ENCODE data around the gene CHMP4A.

The CHMP4A gene

DNA sequence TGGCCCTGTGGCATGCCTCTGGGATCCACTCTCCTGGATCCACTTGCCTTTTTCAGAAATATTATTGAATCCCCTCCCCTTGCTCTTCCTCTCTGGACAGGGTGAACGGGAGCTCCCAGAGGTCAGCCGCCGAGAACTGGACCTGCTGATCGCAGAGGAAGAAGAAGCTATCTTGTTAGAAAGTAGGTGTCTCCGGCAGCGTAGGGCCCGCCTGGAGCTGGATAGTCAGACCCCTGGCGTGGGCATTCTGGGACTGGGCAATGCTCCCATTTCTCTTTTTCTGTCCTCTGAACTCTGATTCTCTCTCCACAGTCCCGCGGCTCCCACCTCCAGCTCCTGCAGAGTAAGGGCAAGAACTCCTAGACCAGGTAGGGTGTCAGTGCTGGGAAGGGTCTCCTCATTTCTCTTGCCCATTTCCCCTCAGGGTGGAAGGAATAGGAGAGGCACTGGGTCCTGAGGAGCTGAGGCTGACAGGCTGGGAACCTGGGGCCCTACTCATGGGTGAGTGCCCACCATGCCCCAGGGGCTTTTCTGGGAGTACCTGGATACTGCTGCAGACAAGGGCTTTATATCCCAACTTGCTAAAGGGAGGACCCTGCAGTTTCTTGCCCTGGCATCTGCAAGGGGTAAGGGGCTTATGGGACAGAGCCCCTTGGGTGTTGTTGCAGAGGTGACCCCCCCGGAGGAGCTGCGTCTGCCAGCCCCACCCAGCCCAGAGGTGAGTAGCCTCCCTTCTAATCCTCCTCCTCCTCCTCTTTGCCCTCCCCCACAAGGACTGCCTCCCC, 36.1 kb downstream of the CHMP4A start:
- no peak for DNase-seq

DNA sequence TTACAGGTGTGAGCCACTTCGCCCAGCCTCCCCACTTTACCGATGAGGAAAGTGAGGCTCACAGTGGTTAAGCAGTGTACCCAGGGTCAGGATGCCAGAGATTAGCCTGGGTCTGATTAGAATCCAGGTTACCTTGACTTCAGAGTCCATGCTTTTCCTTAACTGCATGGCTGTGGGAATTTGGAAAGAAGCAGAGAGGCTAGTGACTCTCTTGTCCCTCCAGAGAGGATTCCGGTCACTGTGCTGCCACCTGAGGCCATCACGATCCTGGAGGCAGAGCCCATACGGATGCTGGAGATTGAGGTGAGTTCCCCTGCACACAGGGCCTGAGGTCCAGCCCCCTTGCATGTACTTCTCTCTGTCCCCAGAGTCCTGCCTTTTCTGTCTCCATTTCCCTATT, 36.7 kb downstream of the CHMP4A start:
- no peak for DNase-seq

DNA sequence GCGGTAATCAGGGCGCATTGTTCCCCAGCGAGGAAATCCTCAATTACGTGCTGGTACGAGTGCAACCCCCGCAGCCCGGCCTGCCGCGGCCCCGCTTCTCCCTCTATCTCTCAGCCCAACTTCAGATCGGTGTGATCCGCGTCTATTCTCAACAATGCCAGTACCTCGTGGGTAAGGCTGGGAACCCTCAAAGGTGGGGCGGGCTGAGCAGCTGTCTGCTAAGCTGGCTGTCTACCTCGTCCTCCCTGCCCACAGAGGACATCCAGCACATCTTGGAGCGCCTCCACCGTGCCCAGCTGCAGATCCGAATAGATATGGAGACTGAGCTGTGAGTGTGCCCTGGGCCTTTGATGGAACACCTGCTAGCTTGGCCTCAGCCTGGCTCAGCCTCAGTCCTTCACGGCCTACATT, 40.4 kb downstream of the CHMP4A start:
- DNase-seq: no peak

DNA sequence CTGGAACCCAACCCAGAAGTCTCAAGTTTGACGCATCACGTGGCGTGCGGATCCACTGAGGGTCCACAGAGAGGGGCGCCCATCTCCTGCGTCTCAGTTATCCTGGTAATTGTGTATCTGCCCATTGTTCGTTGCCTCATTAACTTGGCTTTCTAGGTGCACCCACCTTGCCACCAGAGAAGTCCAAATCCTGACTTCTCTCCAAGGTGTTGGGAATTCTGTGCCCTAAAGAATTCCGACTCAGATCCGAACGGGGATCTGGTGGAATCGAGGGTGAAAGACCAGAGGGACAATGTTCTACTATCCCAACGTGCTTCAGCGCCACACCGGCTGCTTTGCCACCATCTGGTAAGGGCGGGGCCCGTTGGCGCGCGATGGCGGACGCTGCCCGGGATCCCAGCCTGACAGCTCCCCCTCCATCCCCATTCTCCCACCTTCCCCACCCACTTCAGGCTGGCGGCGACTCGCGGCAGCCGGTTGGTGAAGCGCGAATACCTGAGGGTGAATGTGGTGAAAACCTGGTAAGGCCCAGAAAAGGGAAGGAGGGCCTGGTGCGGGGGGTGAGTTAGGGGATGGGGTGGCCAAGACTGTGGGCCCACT, 40.9 kb downstream of the CHMP4A start:
- no peak for DNase-seq

DNA sequence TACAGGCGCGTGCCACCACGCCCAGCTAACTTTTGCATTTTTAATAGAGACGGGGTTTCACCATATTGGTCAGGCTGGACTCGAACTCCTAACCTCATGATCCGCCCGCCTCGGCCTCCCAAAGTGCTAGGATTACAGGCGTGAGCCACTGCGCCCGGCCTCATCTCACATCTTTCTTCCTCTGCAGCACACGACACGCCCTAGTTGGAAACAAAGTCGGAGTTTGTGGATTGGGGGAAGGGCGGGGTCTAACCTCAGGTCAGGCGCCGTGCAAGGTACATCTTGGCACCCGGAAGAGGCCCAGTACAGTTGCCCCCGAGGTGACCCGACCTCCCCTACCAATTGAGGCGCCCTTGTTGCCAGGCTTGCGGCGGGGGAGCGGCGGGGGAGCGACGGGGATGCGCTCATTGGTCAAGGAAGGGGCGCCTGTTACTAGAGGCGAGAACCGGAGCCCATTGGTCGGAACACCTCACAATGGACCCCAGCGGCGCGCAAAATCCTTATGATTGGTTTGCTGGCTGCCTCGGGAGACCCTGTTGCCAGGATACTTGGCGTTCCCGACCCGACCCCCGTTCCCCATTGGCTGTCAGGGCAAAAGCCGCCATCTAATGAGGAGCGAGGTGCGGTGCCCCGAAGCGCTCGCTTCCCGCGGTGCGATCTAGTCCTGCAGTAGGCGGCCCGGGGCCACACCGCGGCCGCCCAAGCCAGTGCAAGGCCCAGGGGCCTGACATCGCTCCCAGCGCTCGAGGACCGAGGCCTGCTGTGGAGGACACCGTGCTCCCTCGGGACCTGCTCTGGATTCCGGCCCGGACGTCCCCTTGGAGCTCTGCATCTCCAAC, 41.6 kb downstream of the CHMP4A start, which contains the start of gene REC8:
Gene REC8, plus strand, starts transcription at position 659 of the 839 bp plus-strand sequence. CDS start 473 bp downstream, outside the sequence.
- peak; percentile 50 to 51 for DNase-seq

DNA sequence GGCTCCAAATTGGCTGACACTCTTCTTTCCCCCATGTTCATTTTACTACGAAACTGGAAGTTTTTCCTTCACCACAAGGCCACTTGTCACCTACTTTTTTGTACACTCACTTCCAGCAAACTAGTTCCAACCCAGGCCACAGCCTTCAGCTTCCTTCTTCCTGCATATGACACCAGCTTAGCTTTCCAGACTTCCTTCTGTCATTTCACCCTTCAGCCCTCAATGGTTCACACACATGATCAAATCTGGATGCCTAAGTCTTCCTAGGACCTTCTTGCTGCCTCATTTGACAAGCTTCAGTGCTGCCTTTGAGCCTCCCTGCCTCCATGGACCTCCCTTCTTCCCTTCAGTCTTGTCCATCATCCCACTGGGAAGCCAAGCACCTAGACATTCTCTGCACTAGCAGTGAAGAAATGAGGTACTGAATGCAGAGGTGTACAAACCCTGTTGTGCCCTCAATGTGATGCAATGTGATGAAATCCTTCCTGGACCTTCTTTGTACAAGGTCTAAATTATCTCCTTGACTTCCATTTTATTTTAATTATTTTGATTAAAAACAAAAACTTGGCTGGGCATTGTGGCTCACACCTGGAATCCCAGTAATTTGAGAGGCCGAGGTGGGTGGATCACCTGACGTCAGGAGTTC, 45.7 kb downstream of the CHMP4A start:
- no peak for DNase-seq

DNA sequence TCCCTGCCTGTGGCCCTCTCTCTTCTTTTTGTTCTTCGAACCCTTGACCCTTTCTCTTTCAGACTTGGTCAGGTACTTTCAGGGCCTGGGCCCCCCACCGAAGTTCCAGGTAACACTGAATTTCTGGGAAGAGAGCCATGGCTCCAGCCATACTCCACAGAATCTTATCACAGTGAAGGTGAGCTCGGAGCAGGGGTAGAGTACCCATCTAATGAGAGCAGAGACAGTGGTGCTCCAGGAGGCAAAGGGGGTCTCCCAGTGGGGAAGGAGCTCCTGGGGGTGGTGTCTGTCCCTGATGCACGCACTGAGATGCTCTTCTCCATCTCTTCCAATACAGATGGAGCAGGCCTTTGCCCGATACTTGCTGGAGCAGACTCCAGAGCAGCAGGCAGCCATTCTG, 47.5 kb downstream of the CHMP4A start:
- no peak for DNase-seq

DNA sequence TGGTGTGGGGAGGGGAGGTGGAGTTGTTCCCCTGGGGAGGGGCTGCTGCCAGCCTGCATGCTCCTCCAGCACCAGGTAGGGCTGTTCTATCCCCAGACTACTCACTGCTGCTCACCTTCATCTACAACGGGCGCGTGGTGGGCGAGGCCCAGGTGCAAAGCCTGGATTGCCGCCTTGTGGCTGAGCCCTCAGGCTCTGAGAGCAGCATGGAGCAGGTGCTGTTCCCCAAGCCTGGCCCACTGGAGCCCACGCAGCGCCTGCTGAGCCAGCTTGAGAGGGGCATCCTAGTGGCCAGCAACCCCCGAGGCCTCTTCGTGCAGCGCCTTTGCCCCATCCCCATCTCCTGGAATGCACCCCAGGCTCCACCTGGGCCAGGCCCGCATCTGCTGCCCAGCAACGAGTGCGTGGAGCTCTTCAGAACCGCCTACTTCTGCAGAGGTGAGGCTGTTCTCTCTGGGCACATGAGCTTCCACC, 48.7 kb downstream of the CHMP4A start:
- DNase-seq: no peak

DNA sequence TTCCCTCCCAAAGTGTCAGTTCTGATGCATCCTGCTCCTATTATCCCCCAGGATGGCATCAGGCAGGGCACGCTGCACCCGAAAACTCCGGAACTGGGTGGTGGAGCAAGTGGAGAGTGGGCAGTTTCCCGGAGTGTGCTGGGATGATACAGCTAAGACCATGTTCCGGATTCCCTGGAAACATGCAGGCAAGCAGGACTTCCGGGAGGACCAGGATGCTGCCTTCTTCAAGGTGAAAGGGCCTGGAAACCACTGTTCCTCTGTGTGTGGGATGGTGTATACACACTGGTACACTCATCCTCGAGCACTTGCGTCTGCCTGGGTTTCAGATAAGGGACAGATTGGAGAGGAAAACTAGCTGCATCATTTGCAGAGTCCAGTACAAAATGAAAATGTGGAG, 51.2 kb downstream of the CHMP4A start:
- peak in 1 of 2 experiments; percentile 31 for DNase-seq

DNA sequence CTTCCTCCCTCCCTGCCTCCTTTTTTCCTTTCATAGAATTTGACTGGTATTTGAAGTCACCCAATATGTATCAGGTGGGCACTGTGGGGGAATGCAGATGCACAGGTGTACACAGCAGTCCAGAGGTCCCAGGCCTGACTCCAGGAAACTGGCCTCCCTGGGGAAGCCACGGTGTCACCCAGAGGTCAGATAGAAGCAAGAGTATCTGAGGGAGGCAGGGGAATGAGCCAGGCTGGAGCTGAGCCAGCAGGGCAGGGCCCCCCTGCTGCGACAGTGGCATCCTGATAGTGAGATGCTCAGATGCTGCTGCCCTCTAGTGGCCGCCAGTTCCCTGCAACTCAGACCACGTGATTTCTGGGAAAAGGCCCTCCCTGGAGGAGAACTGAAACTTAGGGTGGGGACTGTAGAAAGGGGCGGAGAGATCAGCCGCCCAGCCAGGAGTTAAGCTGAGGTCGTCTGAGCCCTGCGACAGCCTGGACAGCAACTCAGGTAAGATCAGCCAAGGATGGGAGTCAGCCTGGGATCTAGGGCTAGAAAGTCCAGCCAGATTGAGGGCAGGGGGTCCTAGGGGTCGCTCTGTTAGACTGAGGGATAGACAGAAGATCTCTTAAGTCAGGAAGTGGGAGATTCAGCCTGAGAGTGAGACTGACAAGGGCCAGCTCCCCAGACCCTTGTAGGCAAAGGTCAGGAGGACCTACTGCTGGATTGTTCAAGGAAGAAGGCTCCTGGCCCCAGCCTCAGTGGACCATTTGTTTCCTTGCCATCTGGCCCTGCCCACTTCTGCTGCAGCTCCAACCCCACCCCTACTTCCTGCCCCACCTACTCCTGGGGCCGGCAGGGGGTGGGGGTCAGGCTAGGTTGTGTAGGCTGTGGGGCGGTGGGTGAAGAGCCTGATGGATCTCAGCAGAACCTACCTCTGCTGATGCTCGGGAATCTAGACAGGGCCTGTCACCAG, 52.2 kb downstream of the CHMP4A start, which contains the start of gene IRF9:
Gene IRF9, plus strand, starts transcription at position 416 of the 955 bp plus-strand sequence. CDS start 880 bp downstream, outside the sequence.
- DNase-seq: peak; percentile 95

DNA sequence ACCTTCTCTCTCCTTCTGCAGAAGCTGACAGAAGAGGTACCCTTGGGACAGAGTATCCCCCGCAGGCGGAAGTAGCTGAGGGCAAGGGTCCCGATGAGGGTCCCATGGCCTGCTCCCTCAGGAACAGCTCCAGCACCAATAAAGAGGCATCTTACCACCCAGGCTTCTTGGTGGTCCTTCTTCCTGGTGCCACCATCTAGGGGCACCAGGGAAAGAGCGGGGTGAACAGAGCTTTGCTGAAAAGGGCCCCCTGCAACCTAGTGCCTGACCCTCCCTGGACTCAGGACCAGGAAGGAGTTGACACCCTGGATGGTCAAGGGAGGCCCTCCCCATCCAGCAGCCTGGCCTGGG, 52.8 kb downstream of the CHMP4A start:
- no peak for DNase-seq

DNA sequence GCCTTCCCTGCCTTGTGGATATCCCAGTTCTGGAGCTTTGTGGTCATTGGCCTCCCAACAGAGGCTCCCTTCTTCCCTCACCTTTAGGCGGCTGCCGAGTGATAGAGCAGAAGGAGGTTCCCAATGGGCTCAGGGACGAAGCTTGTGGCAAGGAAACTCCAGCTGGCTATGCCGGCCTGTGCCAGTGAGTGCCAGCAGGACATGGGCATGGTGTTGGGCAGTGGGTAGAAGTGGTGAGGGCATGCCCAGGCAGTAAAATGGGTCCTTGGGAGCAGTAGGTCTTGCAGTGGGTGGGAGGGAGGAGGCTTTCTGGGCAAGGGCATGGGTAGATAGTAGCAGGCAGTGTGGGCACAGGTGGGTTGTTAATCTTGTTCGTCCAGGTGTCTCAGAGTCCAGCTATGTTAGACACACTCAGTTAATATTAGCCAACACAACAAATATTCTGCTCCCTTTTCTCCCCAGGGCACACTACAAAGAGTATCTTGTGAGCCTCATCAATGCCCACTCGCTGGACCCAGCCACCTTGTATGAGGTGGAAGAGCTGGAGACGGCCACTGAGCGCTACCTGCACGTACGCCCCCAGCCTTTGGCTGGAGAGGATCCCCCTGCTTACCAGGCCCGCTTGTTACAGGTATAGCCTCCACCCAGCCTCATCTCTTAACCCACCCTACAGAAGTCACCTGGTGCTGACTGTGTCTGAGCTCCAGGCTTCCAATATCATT, 53.4 kb downstream of the CHMP4A start:
- DNase-seq: no peak
